GM23338 (cell line): ENCODE results near the gene MED1. TPM values are rescaled to one million over a fixed set of nuclear protein-coding genes. Genes with fewer than 3 reads are reported as not detected.
A peak's percentile ranks its signal among the peaks of the same experiment; 100 is the strongest.
"Not testable (repeated sequence)": the region's sequence is repeated elsewhere in the genome, so short reads cannot be mapped to it uniquely, and the experiment has no call there.

Source experiments
- ATAC-seq: fragments of 200-7000 bp; cut with Tn5 transposase; 3 replicates; pipeline ENCODE4 v1.9.1; 2020
- DNase-seq: peaks from one replicate; pipeline ENCODE4 v3.0.0-alpha.2; 2015; ENCODE audit warnings: low spot score
- H2AFZ ChIP-seq: fragments of 200-600 bp; sonication (generic); 2 replicates; pipeline ENCODE4 v1.8.0; 2016; ENCODE audit warnings: antibody characterized with exemption, mild to moderate bottlenecking, moderate library complexity
- H3F3A ChIP-seq: fragments of 200-600 bp; sonication (generic); replicated peaks from 2 replicates; pipeline ENCODE4 v1.8.0; 2017; ENCODE audit warnings: antibody characterized with exemption, mixed run types, low read depth
- H3K27ac ChIP-seq: fragments of 200-600 bp; sonication (generic); 2 replicates; pipeline ENCODE4 v1.6.1; 2016; ENCODE audit warnings: low read depth
- H3K27me3 ChIP-seq: fragments of 200-600 bp; sonication (generic); 2 replicates; pipeline ENCODE4 v1.8.0; 2016; ENCODE audit warnings: mild to moderate bottlenecking, mixed run types, moderate library complexity; ENCODE audit not compliant: insufficient read depth
- H3K36me3 ChIP-seq: fragments of 200-600 bp; sonication (generic); 2 replicates; pipeline ENCODE4 v1.8.0; 2016; ENCODE audit warnings: mild to moderate bottlenecking; ENCODE audit not compliant: insufficient read depth
- H3K4me1 ChIP-seq: fragments of 200-600 bp; sonication (generic); 2 replicates; pipeline ENCODE4 v1.8.0; 2016; ENCODE audit warnings: mild to moderate bottlenecking, moderate library complexity; ENCODE audit not compliant: insufficient read depth
- H3K4me2 ChIP-seq: fragments of 200-600 bp; sonication (generic); 2 replicates; pipeline ENCODE4 v1.7.1; 2017; ENCODE audit warnings: mixed run types
- H3K4me3 ChIP-seq: fragments of 200-600 bp; sonication (generic); 2 replicates; pipeline ENCODE4 v1.6.1; 2016; ENCODE audit warnings: mixed run types
- H3K79me2 ChIP-seq: fragments of 200-600 bp; sonication (generic); replicated peaks from 2 replicates; pipeline ENCODE4 v1.8.0; 2017; ENCODE audit warnings: mild to moderate bottlenecking; ENCODE audit not compliant: insufficient read depth
- H3K9me2 ChIP-seq: fragments of 200-600 bp; sonication (generic); 2 replicates; pipeline ENCODE4 v1.8.0; 2017; ENCODE audit not compliant: insufficient read depth
- H4K20me1 ChIP-seq: fragments of 200-600 bp; sonication (generic); replicated peaks from 2 replicates; pipeline ENCODE4 v1.8.0; 2017; ENCODE audit warnings: mild to moderate bottlenecking; ENCODE audit not compliant: insufficient read depth
- H3K27ac Mint-ChIP-seq: 2 replicates; pipeline ENCODE4 v1.8.0; 2020; ENCODE audit warnings: inconsistent platforms, mild to moderate bottlenecking, moderate library complexity, mixed read lengths
- H3K27me3 Mint-ChIP-seq: 3 replicates; pipeline ENCODE4 v1.8.0; 2022; ENCODE audit warnings: low read depth, mild to moderate bottlenecking, moderate library complexity, mixed read lengths, inconsistent platforms; ENCODE audit not compliant: insufficient read depth, poor library complexity
- H3K36me3 Mint-ChIP-seq: 3 replicates; pipeline ENCODE4 v1.8.0; 2021; ENCODE audit warnings: low read depth, mild to moderate bottlenecking, inconsistent platforms, moderate library complexity, mixed read lengths
- H3K4me1 Mint-ChIP-seq: 3 replicates; pipeline ENCODE4 v1.8.0; 2020; ENCODE audit warnings: mild to moderate bottlenecking, inconsistent platforms, mixed read lengths
- H3K4me3 Mint-ChIP-seq: 3 replicates; pipeline ENCODE4 v1.8.0; 2021; ENCODE audit warnings: moderate library complexity, mild to moderate bottlenecking, inconsistent platforms, mixed read lengths
- H3K9me3 Mint-ChIP-seq: 3 replicates; pipeline ENCODE4 v1.8.0; 2020; ENCODE audit warnings: moderate library complexity, mild to moderate bottlenecking, inconsistent platforms, mixed read lengths
- EZH2 ChIP-seq: fragments of 200-600 bp; sonication (generic); IDR thresholded peaks from one replicate; pipeline ENCODE4 v1.8.0; 2017; ENCODE audit warnings: antibody characterized with exemption, mild to moderate bottlenecking, low read depth; ENCODE audit not compliant: unreplicated experiment
- POLR2AphosphoS5 ChIP-seq: IDR thresholded peaks from 2 replicates; pipeline ENCODE4 v1.6.1; 2016; ENCODE audit warnings: antibody characterized with exemption, low read depth
- REST ChIP-seq: IDR thresholded peaks from one replicate; pipeline ENCODE4 v1.6.1; 2018; ENCODE audit warnings: antibody characterized with exemption; ENCODE audit not compliant: unreplicated experiment
- ZNF331 ChIP-seq: fragments of 250-450 bp; sonication (Bioruptor Pico); IDR thresholded peaks from 2 replicates; pipeline ENCODE4 v1.5.0; 2020; ENCODE audit warnings: low read depth, mild to moderate bottlenecking, moderate library complexity
- long read RNA-seq: library from polyadenylated mRNA; unstranded; transcript quantifications from one replicate; pipeline ENCODE4 v2.0.0, GENCODE V29; 2020; ENCODE audit not compliant: unreplicated experiment
- polyA plus RNA-seq: library from polyadenylated mRNA; unstranded; fragments of >200 nt; fragmentation: Nextera tagmentation; extraction: Ambion mirVana; gene quantifications from 2 replicates; pipeline ENCODE4 v1.2.1, GENCODE V29; 2016
- total RNA-seq: library from RNA; depleted of rRNA; stranded (reverse); fragments of >200 nt; shearing (Covaris generic); gene quantifications from 2 replicates; pipeline ENCODE4 v1.2.3, GENCODE V29; 2014; rRNA removed
- TF ChIP-seq, protein P1 (sequence below): IDR thresholded peaks from 2 replicates; pipeline ENCODE4 v1.6.1; 2016; ENCODE audit warnings: antibody characterized with exemption

MED1 gene
- 32.5 and 42.3 TPM in 2 replicates for total RNA-seq
- 17.9 and 19.0 TPM in 2 replicates for polyA plus RNA-seq
- long read RNA-seq, full-length matches to known transcripts, result 2 of 7 reads
- long read RNA-seq, partial matches to known transcripts, result 0 of 7 reads
- long read RNA-seq, other reads (novel, unspliced or antisense), result 5 of 7 reads

DNA sequence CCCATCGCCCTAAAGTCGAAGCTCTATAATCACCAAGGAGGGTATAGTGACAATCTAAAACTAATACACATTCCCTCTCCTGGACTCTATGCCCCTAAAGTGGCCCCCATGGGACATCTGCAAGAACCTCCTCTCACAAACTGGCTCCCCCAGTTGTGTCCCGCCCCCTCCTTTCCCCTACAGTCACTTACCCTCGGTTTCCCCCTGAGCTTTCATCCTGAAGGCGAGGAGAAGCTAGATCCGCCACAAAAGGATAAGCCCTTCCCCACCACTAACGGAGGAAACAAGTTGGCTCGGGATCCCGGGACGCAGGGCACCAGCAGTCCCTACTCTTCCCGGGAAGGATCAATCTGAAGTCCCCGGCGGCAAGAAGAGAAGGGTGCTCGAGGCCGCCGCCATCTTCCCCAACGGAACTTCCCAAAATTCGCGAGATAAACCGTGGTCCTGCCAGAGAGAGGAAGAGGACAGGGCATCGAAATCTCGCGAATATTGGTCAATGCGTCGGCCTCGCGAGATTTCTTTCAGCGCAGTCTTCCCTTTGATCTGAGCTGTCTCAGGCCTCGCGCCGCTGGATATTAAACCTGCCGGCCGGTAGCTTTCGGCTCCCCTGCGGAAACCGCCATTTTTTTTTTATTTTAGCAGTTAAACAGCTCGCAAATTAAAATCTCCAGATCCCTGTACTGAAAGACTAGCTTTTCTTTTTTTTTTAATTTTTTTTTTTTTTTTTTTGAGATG, at the start of gene MED1:
Gene MED1 (minus strand): TSS at position 417 of the 735 bp plus-strand sequence. CDS start 201 bp downstream, at position 216.
- peak; percentile 95 for ATAC-seq
- peak; percentile 100 for DNase-seq
- Histone ChIP-seq H3K79me2 (peaks cover 48% of the 10 kb centered on the region), H3K4me1 (peaks cover 8% of the 10 kb centered on the region), H3K4me2 (peak within 1 kb of the TSS; percentile 88), H3K4me3 (peak within 1 kb of the TSS; percentile 66), H3K36me3 (peaks cover 15% of the 10 kb centered on the region), H2AFZ (no peak within 1 kb of the TSS), H3K27ac (peak within 1 kb of the TSS; percentile 74), H3K27me3 (no peaks in the 10 kb centered on the region), H3F3A (peaks cover 9% of the 10 kb centered on the region; the same call in 1 of the 2 replicates), H4K20me1 (peaks cover 13% of the 10 kb centered on the region; the same call in 1 of the 2 replicates), H3K9me2 (no peaks in the 10 kb centered on the region)
- TF ChIP-seq, protein P1, sequence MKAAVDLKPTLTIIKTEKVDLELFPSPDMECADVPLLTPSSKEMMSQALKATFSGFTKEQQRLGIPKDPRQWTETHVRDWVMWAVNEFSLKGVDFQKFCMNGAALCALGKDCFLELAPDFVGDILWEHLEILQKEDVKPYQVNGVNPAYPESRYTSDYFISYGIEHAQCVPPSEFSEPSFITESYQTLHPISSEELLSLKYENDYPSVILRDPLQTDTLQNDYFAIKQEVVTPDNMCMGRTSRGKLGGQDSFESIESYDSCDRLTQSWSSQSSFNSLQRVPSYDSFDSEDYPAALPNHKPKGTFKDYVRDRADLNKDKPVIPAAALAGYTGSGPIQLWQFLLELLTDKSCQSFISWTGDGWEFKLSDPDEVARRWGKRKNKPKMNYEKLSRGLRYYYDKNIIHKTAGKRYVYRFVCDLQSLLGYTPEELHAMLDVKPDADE, result peak; percentile 55
- TF ChIP-seq POLR2AphosphoS5 (peak; percentile 84), EZH2 (no peak)
- Mint-ChIP-seq H3K4me1 (peaks cover 5% of the 10 kb centered on the region), H3K27ac (peak within 1 kb of the TSS; percentile 99), H3K36me3 (peaks cover 25% of the 10 kb centered on the region; the same call in 2 of the 3 replicates), H3K4me3 (peak within 1 kb of the TSS; percentile 99), H3K27me3 (peaks cover 16% of the 10 kb centered on the region), H3K9me3 (no peaks in the 10 kb centered on the region)

- H3K4me3 Mint-ChIP-seq, H3F3A ChIP-seq, H3K4me1 ChIP-seq, H3K9me2 ChIP-seq, H2AFZ ChIP-seq, H3K4me3 ChIP-seq, H3K79me2 ChIP-seq, H3K27me3 ChIP-seq, ATAC-seq, H3K27me3 Mint-ChIP-seq, H3K4me1 Mint-ChIP-seq, H3K4me2 ChIP-seq, H3K27ac ChIP-seq, DNase-seq, H3K27ac Mint-ChIP-seq, H4K20me1 ChIP-seq, H3K9me3 Mint-ChIP-seq: not testable (repeated sequence)
- peaks cover 76% of the 10 kb centered on the region for H3K36me3 Mint-ChIP-seq
- H3K36me3 ChIP-seq, result peaks cover 60% of the 10 kb centered on the region
Observed at GRCh38 chr17:39496921-39497320, 45.9 kb upstream of the MED1 start.

DNA sequence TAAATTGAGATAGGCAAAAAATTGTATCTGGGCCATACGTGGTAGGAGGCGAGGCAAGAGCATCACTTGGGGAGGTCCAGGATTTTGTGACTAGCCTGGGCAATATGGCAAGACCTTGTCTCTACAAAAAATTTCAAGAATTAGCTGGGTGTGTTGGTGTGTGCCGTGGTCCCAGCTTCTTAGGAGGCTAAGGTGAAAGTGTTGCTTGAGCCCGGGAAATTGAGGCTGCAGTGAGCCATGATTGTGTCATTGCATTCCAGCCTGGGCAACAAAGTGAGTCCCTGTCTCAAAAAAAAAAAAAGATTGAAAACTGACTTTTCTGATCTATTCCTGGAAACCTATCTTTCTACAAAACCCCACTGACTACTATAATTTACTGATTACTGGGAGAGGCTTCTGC, 36.9 kb upstream of the MED1 start:
- H3K27me3 Mint-ChIP-seq, result peaks cover 2% of the 10 kb centered on the region
- Histone ChIP-seq H3K4me3 (no peak overlapping the region), H3K36me3 (peaks cover 23% of the 10 kb centered on the region), H3K27me3 (no peaks in the 10 kb centered on the region), H3K27ac (peak overlapping the region; percentile 70; the same call in 1 of the 2 replicates), H4K20me1 (peaks cover 13% of the 10 kb centered on the region), H3K4me1 (no peaks in the 10 kb centered on the region), H3K79me2 (peaks cover 7% of the 10 kb centered on the region; the same call in 1 of the 2 replicates), H3F3A (no peaks in the 10 kb centered on the region), H3K9me2 (no peaks in the 10 kb centered on the region), H3K4me2 (no peak overlapping the region), H2AFZ (no peak overlapping the region)
- DNase-seq (no peak), ATAC-seq (no peak)
- no peaks in the 10 kb centered on the region for H3K4me1 Mint-ChIP-seq
- H3K4me3 Mint-ChIP-seq, result no peak overlapping the region
- H3K27ac Mint-ChIP-seq, result no peak overlapping the region
- H3K36me3 Mint-ChIP-seq, result peaks cover 22% of the 10 kb centered on the region
- no peaks in the 10 kb centered on the region for H3K9me3 Mint-ChIP-seq
- TF ChIP-seq ZNF331, result no peak
- TF ChIP-seq POLR2AphosphoS5, result no peak
- no peak for TF ChIP-seq REST
